ENCODE data around the gene FMN1. TPM values are rescaled to one million over a fixed set of nuclear protein-coding genes. Genes with fewer than 3 reads are reported as not detected.

Gene FMN1
- polyA plus RNA-seq, 3 donors: 0.28 to 3.7 (median 0.34) TPM

GRCh38 chr15:33094336-33094735 is 100.2 kb downstream of the FMN1 start:
- WGBS (ENCODE audit: insufficient coverage): no CpG with 5 or more reads among the region's 2 CpGs
- Histone ChIP-seq H3K27ac (ENCODE audit: low read depth in 1 of 2, low read length in 2 of 2) (no peak overlapping the region), H3K27me3 (ENCODE audit: control insufficient read depth in 2 of 2, insufficient read depth in 2 of 2, low read length in 2 of 2) (no peaks in the 10 kb centered on the region), H3K4me3 (replicated peaks in 1 of 3; ENCODE audit: low read depth in 2 of 3, low read length in 3 of 3) (no peak overlapping the region), H3K9me3 (replicated peaks in 1 of 2; ENCODE audit: control insufficient read depth in 1 of 2, insufficient read depth in 1 of 2, low read length in 2 of 2) (no peaks in the 10 kb centered on the region), H2AFZ (ENCODE audit: insufficient read depth, low read depth, low read length, poor library complexity, severe bottlenecking) (no peak overlapping the region), H3K4me2 (replicated peaks; ENCODE audit: extremely low read depth, low read length, poor library complexity, severe bottlenecking) (no peak overlapping the region), H3K36me3 (replicated peaks in 1 of 2; ENCODE audit: control insufficient read depth in 1 of 2, insufficient read depth in 2 of 2, low read length in 2 of 2) (no peaks in the 10 kb centered on the region), H3K9ac (ENCODE audit: insufficient read depth, low read length, poor library complexity, severe bottlenecking) (no peak overlapping the region), H3K4me1 (ENCODE audit: control insufficient read depth in 1 of 2, insufficient read depth in 2 of 2, low read length in 2 of 2) (peaks cover 26 to 36% of the 10 kb centered on the region in 2 donors), H4K20me1 (ENCODE audit: insufficient read depth, low read length) (no peaks in the 10 kb centered on the region), H3K79me2 (ENCODE audit: insufficient read depth, low read length) (peaks cover 7% of the 10 kb centered on the region)
- Mint-ChIP-seq H3K9me3 (no peaks in the 10 kb centered on the region), H3K27me3 (ENCODE audit: low read depth in 3 of 3) (no peaks in the 10 kb centered on the region), H3K4me3 (no peak overlapping the region), H3K27ac (no peak overlapping the region), H3K4me1 (peaks cover 42% of the 10 kb centered on the region), H3K36me3 (no peaks in the 10 kb centered on the region)
- no peak for DNase-seq
- no peak for TF ChIP-seq CTCF (IDR thresholded peaks at IDR 0.05)
- intact Hi-C loops (cut with micrococcal nuclease): loop anchor here (5.0 to 10.0 kb wide), 3 partner anchors 33 to 610 kb away; no protein-coding TSS in a partner anchor

- Histone ChIP-seq H3K36me3 (replicated peaks in 1 of 2; ENCODE audit: control insufficient read depth in 1 of 2, insufficient read depth in 2 of 2, low read length in 2 of 2) (no peaks in the 10 kb centered on the region), H3K4me1 (ENCODE audit: control insufficient read depth in 1 of 2, insufficient read depth in 2 of 2, low read length in 2 of 2) (peaks cover 26 to 36% of the 10 kb centered on the region in 2 donors), H3K79me2 (ENCODE audit: insufficient read depth, low read length) (peaks cover 5% of the 10 kb centered on the region), H3K9ac (ENCODE audit: insufficient read depth, low read length, poor library complexity, severe bottlenecking) (no peak overlapping the region), H4K20me1 (ENCODE audit: insufficient read depth, low read length) (no peaks in the 10 kb centered on the region), H3K27ac (ENCODE audit: low read depth in 1 of 2, low read length in 2 of 2) (no peak overlapping the region), H3K4me3 (replicated peaks in 1 of 3; ENCODE audit: low read depth in 2 of 3, low read length in 3 of 3) (no peak overlapping the region), H3K4me2 (replicated peaks; ENCODE audit: extremely low read depth, low read length, poor library complexity, severe bottlenecking) (no peak overlapping the region), H3K9me3 (replicated peaks in 1 of 2; ENCODE audit: control insufficient read depth in 1 of 2, insufficient read depth in 1 of 2, low read length in 2 of 2) (no peaks in the 10 kb centered on the region), H2AFZ (ENCODE audit: insufficient read depth, low read depth, low read length, poor library complexity, severe bottlenecking) (no peak overlapping the region), H3K27me3 (ENCODE audit: control insufficient read depth in 2 of 2, insufficient read depth in 2 of 2, low read length in 2 of 2) (no peaks in the 10 kb centered on the region)
- no peak for DNase-seq
- intact Hi-C loops (cut with micrococcal nuclease): loop anchor here (5.0 to 10.0 kb wide), 3 partner anchors 34 to 612 kb away; no protein-coding TSS in a partner anchor
- Mint-ChIP-seq H3K4me3 (no peak overlapping the region), H3K36me3 (no peaks in the 10 kb centered on the region), H3K27ac (no peak overlapping the region), H3K4me1 (peaks cover 40% of the 10 kb centered on the region), H3K27me3 (ENCODE audit: low read depth in 3 of 3) (no peaks in the 10 kb centered on the region), H3K9me3 (no peaks in the 10 kb centered on the region)
- TF ChIP-seq CTCF (IDR thresholded peaks at IDR 0.05): no peak
- WGBS (ENCODE audit: insufficient coverage): no CpG with 5 or more reads among the region's 2 CpGs
Observed at GRCh38 chr15:33093222-33093621, 101.3 kb downstream of the FMN1 start.
